HG03520 (cell line): ENCODE data around the gene FNIP1.
"Not testable (repeated sequence)": the region's sequence is repeated elsewhere in the genome, so short reads cannot be mapped to it uniquely, and the experiment has no call there.

Source experiments
- ATAC-seq: cut with Tn5 transposase; IDR thresholded peaks from one replicate; pipeline ENCODE4 v1.9.1; 2021; ENCODE audit warnings: mild to moderate bottlenecking, moderate library complexity; ENCODE audit not compliant: unreplicated experiment

Gene FNIP1

DNA sequence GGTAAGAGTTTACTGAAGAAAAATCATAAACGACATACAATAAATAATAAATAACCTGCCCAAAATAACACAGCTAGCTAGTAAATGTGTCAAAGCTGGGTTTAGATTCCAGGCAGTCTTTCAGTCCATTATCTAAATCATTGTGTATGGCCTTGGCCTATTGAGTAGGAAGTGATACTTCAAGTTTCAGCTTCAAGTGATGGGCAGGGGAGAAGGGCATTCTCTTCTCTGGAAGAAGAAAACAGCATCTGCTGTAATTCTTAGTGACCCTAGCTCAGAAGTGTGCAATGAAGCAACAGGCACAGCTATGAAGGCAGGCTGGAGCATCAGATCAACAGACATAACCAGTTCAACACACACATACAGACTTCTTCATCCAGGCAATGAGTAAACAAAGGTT, 42.5 kb downstream of the FNIP1 start:
- no peak for ATAC-seq

- ATAC-seq: no peak
Observed at GRCh38 chr5:131751506-131751905, 45.3 kb downstream of the FNIP1 start.

- no peak for ATAC-seq
Observed at GRCh38 chr5:131749723-131750470, 46.9 kb downstream of the FNIP1 start.

GRCh38 chr5:131749138-131749537, 47.7 kb downstream of the FNIP1 start:
- ATAC-seq: no peak

DNA sequence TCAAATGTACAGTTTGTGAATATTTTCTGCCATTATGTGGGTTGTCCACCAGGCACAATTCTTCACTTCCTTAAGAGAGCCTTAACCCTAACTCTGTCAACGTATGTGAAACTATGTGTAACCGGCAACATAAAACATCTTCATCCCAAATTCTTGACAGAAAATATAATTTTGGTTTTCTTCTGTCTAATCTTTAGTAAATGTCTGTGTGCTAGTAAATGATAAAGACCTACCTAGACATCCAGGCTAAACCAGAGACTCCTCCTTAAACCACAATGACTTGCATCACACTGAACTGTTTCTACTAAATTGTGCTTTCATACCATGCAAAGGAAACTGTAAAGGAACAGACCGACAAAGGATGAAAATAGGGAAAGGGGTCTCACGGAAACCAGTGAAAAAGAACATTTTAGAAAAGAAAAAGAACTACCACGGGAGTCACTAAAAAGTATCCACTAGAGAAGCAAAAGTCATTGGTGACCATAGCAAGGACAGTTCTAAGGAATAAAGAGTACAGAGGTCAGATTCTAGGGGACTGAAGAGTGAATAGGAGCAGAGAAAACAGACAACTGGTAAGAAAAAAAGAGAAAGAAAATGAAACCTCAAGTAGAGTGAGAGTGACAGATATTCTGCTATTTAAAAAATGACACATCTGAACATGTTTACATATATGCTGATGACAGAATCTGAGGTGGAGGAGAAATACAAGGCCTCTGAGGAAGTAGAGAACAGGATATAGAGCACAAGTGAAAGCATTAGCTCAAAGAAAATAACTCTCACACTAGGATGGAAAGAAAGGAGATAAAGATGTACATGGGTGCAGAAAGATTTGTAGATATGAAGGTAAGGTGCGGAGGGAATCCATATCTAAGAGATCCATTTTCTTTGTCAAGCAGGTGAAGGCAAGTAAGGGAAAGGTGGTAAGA, 49.4 kb downstream of the FNIP1 start:
- ATAC-seq: peak; percentile 66

DNA sequence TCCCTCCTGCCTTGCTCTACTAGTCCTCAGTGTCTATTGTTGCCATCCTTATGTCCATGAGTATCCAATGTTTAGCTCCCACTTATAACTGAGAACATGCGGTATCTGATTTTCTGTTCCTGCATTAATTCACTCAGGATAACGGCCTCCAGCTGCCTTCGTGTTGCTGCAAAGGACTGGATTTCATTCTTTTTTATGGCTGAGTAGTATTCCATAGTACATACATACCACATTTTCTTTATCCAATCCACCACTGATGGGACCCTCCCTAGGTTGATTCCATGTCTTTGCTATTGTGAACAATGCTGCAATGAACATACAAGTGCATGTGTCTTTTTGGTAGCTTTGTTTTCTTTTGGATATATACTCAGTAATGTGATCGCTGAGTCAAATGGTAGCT, 50.4 kb downstream of the FNIP1 start:
- no peak for ATAC-seq

- ATAC-seq: no peak
Observed at GRCh38 chr5:131745703-131746102, 51.1 kb downstream of the FNIP1 start.

- no peak for ATAC-seq
Observed at GRCh38 chr5:131745155-131745554, 51.7 kb downstream of the FNIP1 start.

DNA sequence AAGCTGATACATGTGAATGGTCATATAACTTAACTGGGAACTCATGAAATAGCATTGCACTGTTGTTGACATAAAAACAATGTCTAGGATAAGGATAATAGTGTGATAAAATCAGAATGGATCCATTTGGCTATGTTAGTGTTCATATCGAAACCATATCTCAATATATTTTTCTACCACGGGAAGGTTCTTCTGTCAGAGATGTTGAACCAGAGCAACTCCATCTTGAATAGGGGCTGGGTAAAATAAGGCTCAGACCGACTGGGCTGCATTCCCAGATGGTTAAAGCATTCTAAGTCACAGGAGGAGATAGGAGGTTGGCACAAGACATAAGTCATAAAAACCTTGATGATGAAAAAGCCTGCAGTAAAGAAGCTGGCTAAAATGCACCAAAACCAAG, 56.3 kb downstream of the FNIP1 start:
- no peak for ATAC-seq

GRCh38 chr5:131735393-131735792, 61.4 kb downstream of the FNIP1 start:
- no peak for ATAC-seq

DNA sequence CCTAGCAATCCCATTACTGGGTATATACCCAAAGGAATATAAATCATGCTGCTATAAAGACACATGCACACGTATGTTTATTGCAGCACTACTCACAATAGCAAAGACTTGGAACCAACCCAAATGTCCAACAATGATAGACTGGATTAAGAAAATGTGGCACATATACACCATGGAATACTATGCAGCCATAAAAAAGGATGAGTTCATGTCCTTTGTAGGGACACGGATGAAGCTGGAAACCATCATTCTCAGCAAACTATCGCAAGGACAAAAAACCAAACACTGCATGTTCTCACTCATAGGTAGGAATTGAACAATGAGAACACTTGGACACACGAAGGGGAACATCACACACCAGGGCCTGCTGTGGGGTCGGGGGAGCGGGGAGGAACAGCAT, 61.9 kb downstream of the FNIP1 start:
- ATAC-seq: not testable (repeated sequence)

DNA sequence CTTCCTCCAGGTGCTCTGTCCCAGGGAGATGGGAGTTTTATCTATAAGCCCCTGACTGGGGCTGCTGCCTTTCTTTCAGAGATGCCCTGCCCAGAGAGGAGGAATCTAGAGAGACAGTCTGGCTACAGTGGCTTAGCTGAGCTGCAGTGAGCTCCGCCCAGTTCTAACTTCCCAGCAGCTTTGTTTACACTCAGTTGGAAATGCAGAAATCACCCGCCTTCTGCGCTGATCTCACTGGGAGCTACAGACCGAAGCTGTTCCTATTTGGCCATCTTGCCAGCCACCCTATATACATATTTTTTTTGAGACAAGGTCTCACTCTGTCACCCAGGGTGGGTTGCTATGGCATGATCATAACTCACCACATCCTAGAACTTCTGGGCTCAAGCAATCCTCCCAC, 67.5 kb downstream of the FNIP1 start:
- not testable (repeated sequence) for ATAC-seq

- not testable (repeated sequence) for ATAC-seq
Observed at GRCh38 chr5:131724089-131724488, 72.7 kb downstream of the FNIP1 start.

GRCh38 chr5:131720714-131721113, 76.1 kb downstream of the FNIP1 start:
- no peak for ATAC-seq

- ATAC-seq: no peak
Observed at GRCh38 chr5:131719564-131719963, 77.3 kb downstream of the FNIP1 start.

GRCh38 chr5:131718487-131719014, 78.3 kb downstream of the FNIP1 start:
- ATAC-seq: no peak

DNA sequence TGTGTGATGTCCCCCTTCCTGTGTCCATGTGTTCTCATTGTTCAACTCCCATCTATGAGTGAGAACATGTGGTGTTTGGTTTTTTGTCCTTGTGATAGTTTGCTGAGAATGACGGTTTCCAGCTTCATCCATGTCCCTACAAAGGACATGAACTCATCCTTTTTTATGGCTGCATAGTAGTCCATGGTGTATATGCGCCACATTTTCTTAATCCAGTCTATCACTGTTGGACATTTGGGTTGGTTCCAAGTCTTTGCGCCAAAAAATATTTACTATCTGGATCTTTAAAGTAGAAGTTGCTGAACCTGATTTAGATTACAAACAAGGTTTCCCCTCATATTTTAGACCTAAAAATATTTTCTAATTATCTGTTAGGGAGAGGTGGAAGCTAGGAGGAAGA, 79.7 kb downstream of the FNIP1 start:
- not testable (repeated sequence) for ATAC-seq

- no peak for ATAC-seq
Observed at GRCh38 chr5:131716650-131717049, 80.2 kb downstream of the FNIP1 start.

DNA sequence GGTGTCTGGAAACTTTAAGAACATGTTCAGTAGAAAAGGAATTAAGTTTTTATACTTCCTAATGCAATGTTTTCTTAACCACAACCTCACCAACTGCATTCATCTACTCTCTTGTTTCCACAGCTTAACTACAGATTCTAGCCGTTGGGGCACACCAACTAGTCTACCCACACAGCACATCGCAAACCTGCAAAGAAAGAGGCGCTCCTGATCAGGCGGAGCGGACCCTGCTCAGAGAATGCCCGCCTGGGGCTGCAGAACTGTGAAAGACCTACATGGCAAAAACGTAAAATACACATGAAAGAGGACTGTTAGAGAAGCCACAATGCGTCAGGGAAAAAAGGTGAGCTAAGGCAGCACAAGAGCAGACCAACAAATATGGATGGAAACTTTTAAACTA, 86.4 kb downstream of the FNIP1 start:
- no peak for ATAC-seq

GRCh38 chr5:131709043-131709442, 87.8 kb downstream of the FNIP1 start:
- no peak for ATAC-seq

GRCh38 chr5:131706281-131706680, 90.5 kb downstream of the FNIP1 start:
- ATAC-seq: no peak

GRCh38 chr5:131694926-131695325, 101.9 kb downstream of the FNIP1 start:
- no peak for ATAC-seq
